GM23338 (cell line): ENCODE data around the gene SF3B3. TPM values are rescaled to one million over a fixed set of nuclear protein-coding genes. Genes with fewer than 3 reads are reported as not detected.

Experiments
- ATAC-seq: fragments of 200-7000 bp; cut with Tn5 transposase; 3 replicates; pipeline ENCODE4 v1.9.1; 2020
- DNase-seq: peaks from one replicate; pipeline ENCODE4 v3.0.0-alpha.2; 2015; ENCODE audit warnings: low spot score
- H2AFZ ChIP-seq: fragments of 200-600 bp; sonication (generic); 2 replicates; pipeline ENCODE4 v1.8.0; 2016; ENCODE audit warnings: antibody characterized with exemption, mild to moderate bottlenecking, moderate library complexity
- H3F3A ChIP-seq: fragments of 200-600 bp; sonication (generic); replicated peaks from 2 replicates; pipeline ENCODE4 v1.8.0; 2017; ENCODE audit warnings: antibody characterized with exemption, mixed run types, low read depth
- H3K27ac ChIP-seq: fragments of 200-600 bp; sonication (generic); 2 replicates; pipeline ENCODE4 v1.6.1; 2016; ENCODE audit warnings: low read depth
- H3K27me3 ChIP-seq: fragments of 200-600 bp; sonication (generic); 2 replicates; pipeline ENCODE4 v1.8.0; 2016; ENCODE audit warnings: mild to moderate bottlenecking, mixed run types, moderate library complexity; ENCODE audit not compliant: insufficient read depth
- H3K36me3 ChIP-seq: fragments of 200-600 bp; sonication (generic); 2 replicates; pipeline ENCODE4 v1.8.0; 2016; ENCODE audit warnings: mild to moderate bottlenecking; ENCODE audit not compliant: insufficient read depth
- H3K4me1 ChIP-seq: fragments of 200-600 bp; sonication (generic); 2 replicates; pipeline ENCODE4 v1.8.0; 2016; ENCODE audit warnings: mild to moderate bottlenecking, moderate library complexity; ENCODE audit not compliant: insufficient read depth
- H3K4me2 ChIP-seq: fragments of 200-600 bp; sonication (generic); 2 replicates; pipeline ENCODE4 v1.7.1; 2017; ENCODE audit warnings: mixed run types
- H3K4me3 ChIP-seq: fragments of 200-600 bp; sonication (generic); 2 replicates; pipeline ENCODE4 v1.6.1; 2016; ENCODE audit warnings: mixed run types
- H3K79me2 ChIP-seq: fragments of 200-600 bp; sonication (generic); replicated peaks from 2 replicates; pipeline ENCODE4 v1.8.0; 2017; ENCODE audit warnings: mild to moderate bottlenecking; ENCODE audit not compliant: insufficient read depth
- H3K9me2 ChIP-seq: fragments of 200-600 bp; sonication (generic); 2 replicates; pipeline ENCODE4 v1.8.0; 2017; ENCODE audit not compliant: insufficient read depth
- H4K20me1 ChIP-seq: fragments of 200-600 bp; sonication (generic); replicated peaks from 2 replicates; pipeline ENCODE4 v1.8.0; 2017; ENCODE audit warnings: mild to moderate bottlenecking; ENCODE audit not compliant: insufficient read depth
- H3K27ac Mint-ChIP-seq: 2 replicates; pipeline ENCODE4 v1.8.0; 2020; ENCODE audit warnings: inconsistent platforms, mild to moderate bottlenecking, moderate library complexity, mixed read lengths
- H3K27me3 Mint-ChIP-seq: 3 replicates; pipeline ENCODE4 v1.8.0; 2022; ENCODE audit warnings: low read depth, mild to moderate bottlenecking, moderate library complexity, mixed read lengths, inconsistent platforms; ENCODE audit not compliant: insufficient read depth, poor library complexity
- H3K36me3 Mint-ChIP-seq: 3 replicates; pipeline ENCODE4 v1.8.0; 2021; ENCODE audit warnings: low read depth, mild to moderate bottlenecking, inconsistent platforms, moderate library complexity, mixed read lengths
- H3K4me1 Mint-ChIP-seq: 3 replicates; pipeline ENCODE4 v1.8.0; 2020; ENCODE audit warnings: mild to moderate bottlenecking, inconsistent platforms, mixed read lengths
- H3K4me3 Mint-ChIP-seq: 3 replicates; pipeline ENCODE4 v1.8.0; 2021; ENCODE audit warnings: moderate library complexity, mild to moderate bottlenecking, inconsistent platforms, mixed read lengths
- H3K9me3 Mint-ChIP-seq: 3 replicates; pipeline ENCODE4 v1.8.0; 2020; ENCODE audit warnings: moderate library complexity, mild to moderate bottlenecking, inconsistent platforms, mixed read lengths
- CREB1 ChIP-seq: fragments of 250-450 bp; sonication (Bioruptor Pico); IDR thresholded peaks from 2 replicates; pipeline ENCODE4 v1.5.0; 2020; ENCODE audit warnings: low read depth, mild to moderate bottlenecking, moderate library complexity
- EZH2phosphoT487 ChIP-seq: fragments of 200-600 bp; sonication (generic); IDR thresholded peaks from one replicate; pipeline ENCODE4 v1.8.1; 2018; ENCODE audit warnings: antibody characterized with exemption; ENCODE audit not compliant: unreplicated experiment
- JUNB ChIP-seq: IDR thresholded peaks from one replicate; pipeline ENCODE4 v1.6.1; 2016; ENCODE audit warnings: antibody characterized with exemption; ENCODE audit not compliant: unreplicated experiment
- NANOG ChIP-seq: IDR thresholded peaks from 2 replicates; pipeline ENCODE4 v1.6.1; 2016; ENCODE audit warnings: antibody characterized with exemption, borderline replicate concordance
- POLR2AphosphoS5 ChIP-seq: IDR thresholded peaks from 2 replicates; pipeline ENCODE4 v1.6.1; 2016; ENCODE audit warnings: antibody characterized with exemption, low read depth
- REST ChIP-seq: IDR thresholded peaks from one replicate; pipeline ENCODE4 v1.6.1; 2018; ENCODE audit warnings: antibody characterized with exemption; ENCODE audit not compliant: unreplicated experiment
- ZNF331 ChIP-seq: fragments of 250-450 bp; sonication (Bioruptor Pico); IDR thresholded peaks from 2 replicates; pipeline ENCODE4 v1.5.0; 2020; ENCODE audit warnings: low read depth, mild to moderate bottlenecking, moderate library complexity
- polyA plus RNA-seq: library from polyadenylated mRNA; unstranded; fragments of >200 nt; fragmentation: Nextera tagmentation; extraction: Ambion mirVana; gene quantifications from 2 replicates; pipeline ENCODE4 v1.2.1, GENCODE V29; 2016
- total RNA-seq: library from RNA; depleted of rRNA; stranded (reverse); fragments of >200 nt; shearing (Covaris generic); gene quantifications from 2 replicates; pipeline ENCODE4 v1.2.3, GENCODE V29; 2014
- TF ChIP-seq, protein P1 (sequence below), 2 experiments: fragments of 200-600 bp in 1 of 2; sonication (generic) in 1 of 2; conservative IDR thresholded peaks; 2 replicates each; pipeline versions ENCODE4 v1.5.1 to v1.6.1; 2016 to 2017; ENCODE audit warnings: antibody characterized with exemption in 2 of 2, low read depth in 2 of 2, mild to moderate bottlenecking in 2 of 2, moderate library complexity in 1 of 2
- TF ChIP-seq, protein P2 (sequence below): fragments of 250-450 bp; sonication (Bioruptor Pico); IDR thresholded peaks from 2 replicates; pipeline ENCODE4 v1.5.0; 2020; ENCODE audit warnings: mild to moderate bottlenecking, moderate library complexity
- TF ChIP-seq, protein P3 (sequence below): IDR thresholded peaks from 2 replicates; pipeline ENCODE4 v1.6.1; 2016; ENCODE audit warnings: antibody characterized with exemption

The SF3B3 gene
- total and polyA plus RNA-seq, 2 experiments from 2014 or later, result 202 to 289 TPM

GRCh38 chr16:70578035-70578434, 54.4 kb downstream of the SF3B3 start (continued):
- TF ChIP-seq, protein P1, sequence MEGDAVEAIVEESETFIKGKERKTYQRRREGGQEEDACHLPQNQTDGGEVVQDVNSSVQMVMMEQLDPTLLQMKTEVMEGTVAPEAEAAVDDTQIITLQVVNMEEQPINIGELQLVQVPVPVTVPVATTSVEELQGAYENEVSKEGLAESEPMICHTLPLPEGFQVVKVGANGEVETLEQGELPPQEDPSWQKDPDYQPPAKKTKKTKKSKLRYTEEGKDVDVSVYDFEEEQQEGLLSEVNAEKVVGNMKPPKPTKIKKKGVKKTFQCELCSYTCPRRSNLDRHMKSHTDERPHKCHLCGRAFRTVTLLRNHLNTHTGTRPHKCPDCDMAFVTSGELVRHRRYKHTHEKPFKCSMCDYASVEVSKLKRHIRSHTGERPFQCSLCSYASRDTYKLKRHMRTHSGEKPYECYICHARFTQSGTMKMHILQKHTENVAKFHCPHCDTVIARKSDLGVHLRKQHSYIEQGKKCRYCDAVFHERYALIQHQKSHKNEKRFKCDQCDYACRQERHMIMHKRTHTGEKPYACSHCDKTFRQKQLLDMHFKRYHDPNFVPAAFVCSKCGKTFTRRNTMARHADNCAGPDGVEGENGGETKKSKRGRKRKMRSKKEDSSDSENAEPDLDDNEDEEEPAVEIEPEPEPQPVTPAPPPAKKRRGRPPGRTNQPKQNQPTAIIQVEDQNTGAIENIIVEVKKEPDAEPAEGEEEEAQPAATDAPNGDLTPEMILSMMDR (conservative IDR thresholded peaks at IDR 0.05; ENCODE audit: low read depth in 2 of 2), result no peak
- no peak for TF ChIP-seq ZNF331
- TF ChIP-seq JUNB, result no peak

DNA sequence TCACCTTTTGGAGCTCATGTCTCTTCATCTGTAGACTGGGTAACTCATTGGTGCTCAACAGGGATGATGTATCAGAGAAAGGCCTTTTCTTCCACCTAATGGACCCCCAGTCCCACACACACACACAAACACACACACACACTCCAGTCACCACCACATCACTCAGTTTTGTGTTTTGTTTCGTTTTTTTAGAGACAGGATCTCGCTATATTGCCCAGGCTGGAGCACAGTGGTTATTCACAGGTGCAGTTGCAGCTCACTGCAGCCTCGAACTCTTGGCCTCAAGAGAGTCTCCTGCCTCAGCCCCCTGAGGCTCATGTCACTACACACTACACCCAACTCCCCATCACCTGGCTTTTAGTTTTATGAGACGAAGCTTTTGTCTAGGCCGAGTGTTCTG, 55.6 kb downstream of the SF3B3 start:
- Histone ChIP-seq H2AFZ (no peak overlapping the region), H3K4me2 (no peak overlapping the region), H3K4me1 (peaks cover 7% of the 10 kb centered on the region; the same call in 1 of the 2 replicates), H3K27ac (no peak overlapping the region), H3K27me3 (no peaks in the 10 kb centered on the region), H3F3A (peaks cover 26% of the 10 kb centered on the region), H3K4me3 (no peak overlapping the region), H3K36me3 (no peaks in the 10 kb centered on the region), H4K20me1 (peaks cover 7% of the 10 kb centered on the region; the same call in 1 of the 2 replicates), H3K9me2 (no peaks in the 10 kb centered on the region), H3K79me2 (no peaks in the 10 kb centered on the region)
- Mint-ChIP-seq H3K27ac (no peak overlapping the region), H3K4me1 (peaks cover 12% of the 10 kb centered on the region), H3K4me3 (no peak overlapping the region), H3K9me3 (no peaks in the 10 kb centered on the region; the same call in 2 of the 3 replicates), H3K36me3 (peaks cover 11% of the 10 kb centered on the region; the same call in 2 of the 3 replicates), H3K27me3 (peaks cover 12% of the 10 kb centered on the region)
- ATAC-seq (no peak), DNase-seq (no peak)
- TF ChIP-seq NANOG (no peak), REST (no peak), JUNB (no peak), EZH2phosphoT487 (no peak), CREB1 (CRISPR knock-in tag) (no peak), POLR2AphosphoS5 (no peak), ZNF331 (no peak)
- TF ChIP-seq, protein P2, sequence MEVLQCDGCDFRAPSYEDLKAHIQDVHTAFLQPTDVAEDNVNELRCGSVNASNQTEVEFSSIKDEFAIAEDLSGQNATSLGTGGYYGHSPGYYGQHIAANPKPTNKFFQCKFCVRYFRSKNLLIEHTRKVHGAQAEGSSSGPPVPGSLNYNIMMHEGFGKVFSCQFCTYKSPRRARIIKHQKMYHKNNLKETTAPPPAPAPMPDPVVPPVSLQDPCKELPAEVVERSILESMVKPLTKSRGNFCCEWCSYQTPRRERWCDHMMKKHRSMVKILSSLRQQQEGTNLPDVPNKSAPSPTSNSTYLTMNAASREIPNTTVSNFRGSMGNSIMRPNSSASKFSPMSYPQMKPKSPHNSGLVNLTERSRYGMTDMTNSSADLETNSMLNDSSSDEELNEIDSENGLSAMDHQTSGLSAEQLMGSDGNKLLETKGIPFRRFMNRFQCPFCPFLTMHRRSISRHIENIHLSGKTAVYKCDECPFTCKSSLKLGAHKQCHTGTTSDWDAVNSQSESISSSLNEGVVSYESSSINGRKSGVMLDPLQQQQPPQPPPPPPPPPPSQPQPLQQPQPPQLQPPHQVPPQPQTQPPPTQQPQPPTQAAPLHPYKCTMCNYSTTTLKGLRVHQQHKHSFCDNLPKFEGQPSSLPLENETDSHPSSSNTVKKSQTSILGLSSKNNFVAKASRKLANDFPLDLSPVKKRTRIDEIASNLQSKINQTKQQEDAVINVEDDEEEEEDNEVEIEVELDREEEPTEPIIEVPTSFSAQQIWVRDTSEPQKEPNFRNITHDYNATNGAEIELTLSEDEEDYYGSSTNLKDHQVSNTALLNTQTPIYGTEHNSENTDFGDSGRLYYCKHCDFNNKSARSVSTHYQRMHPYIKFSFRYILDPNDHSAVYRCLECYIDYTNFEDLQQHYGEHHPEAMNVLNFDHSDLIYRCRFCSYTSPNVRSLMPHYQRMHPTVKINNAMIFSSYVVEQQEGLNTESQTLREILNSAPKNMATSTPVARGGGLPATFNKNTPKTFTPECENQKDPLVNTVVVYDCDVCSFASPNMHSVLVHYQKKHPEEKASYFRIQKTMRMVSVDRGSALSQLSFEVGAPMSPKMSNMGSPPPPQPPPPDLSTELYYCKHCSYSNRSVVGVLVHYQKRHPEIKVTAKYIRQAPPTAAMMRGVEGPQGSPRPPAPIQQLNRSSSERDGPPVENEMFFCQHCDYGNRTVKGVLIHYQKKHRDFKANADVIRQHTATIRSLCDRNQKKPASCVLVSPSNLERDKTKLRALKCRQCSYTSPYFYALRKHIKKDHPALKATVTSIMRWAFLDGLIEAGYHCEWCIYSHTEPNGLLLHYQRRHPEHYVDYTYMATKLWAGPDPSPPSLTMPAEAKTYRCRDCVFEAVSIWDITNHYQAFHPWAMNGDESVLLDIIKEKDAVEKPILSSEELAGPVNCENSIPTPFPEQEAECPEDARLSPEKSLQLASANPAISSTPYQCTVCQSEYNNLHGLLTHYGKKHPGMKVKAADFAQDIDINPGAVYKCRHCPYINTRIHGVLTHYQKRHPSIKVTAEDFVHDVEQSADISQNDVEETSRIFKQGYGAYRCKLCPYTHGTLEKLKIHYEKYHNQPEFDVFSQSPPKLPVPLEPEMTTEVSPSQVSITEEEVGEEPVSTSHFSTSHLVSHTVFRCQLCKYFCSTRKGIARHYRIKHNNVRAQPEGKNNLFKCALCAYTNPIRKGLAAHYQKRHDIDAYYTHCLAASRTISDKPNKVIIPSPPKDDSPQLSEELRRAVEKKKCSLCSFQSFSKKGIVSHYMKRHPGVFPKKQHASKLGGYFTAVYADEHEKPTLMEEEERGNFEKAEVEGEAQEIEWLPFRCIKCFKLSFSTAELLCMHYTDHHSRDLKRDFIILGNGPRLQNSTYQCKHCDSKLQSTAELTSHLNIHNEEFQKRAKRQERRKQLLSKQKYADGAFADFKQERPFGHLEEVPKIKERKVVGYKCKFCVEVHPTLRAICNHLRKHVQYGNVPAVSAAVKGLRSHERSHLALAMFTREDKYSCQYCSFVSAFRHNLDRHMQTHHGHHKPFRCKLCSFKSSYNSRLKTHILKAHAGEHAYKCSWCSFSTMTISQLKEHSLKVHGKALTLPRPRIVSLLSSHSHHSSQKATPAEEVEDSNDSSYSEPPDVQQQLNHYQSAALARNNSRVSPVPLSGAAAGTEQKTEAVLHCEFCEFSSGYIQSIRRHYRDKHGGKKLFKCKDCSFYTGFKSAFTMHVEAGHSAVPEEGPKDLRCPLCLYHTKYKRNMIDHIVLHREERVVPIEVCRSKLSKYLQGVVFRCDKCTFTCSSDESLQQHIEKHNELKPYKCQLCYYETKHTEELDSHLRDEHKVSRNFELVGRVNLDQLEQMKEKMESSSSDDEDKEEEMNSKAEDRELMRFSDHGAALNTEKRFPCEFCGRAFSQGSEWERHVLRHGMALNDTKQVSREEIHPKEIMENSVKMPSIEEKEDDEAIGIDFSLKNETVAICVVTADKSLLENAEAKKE (CRISPR knock-in tag), result no peak
- TF ChIP-seq, protein P3, sequence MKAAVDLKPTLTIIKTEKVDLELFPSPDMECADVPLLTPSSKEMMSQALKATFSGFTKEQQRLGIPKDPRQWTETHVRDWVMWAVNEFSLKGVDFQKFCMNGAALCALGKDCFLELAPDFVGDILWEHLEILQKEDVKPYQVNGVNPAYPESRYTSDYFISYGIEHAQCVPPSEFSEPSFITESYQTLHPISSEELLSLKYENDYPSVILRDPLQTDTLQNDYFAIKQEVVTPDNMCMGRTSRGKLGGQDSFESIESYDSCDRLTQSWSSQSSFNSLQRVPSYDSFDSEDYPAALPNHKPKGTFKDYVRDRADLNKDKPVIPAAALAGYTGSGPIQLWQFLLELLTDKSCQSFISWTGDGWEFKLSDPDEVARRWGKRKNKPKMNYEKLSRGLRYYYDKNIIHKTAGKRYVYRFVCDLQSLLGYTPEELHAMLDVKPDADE, result no peak
- TF ChIP-seq, protein P1 (conservative IDR thresholded peaks at IDR 0.05; ENCODE audit: low read depth in 2 of 2), result no peak
